Heart right ventricle (tissue), 16 donors: ENCODE data around the gene SCAMP1. TPM values are rescaled to one million over a fixed set of nuclear protein-coding genes. Genes with fewer than 3 reads are reported as not detected.

Source experiments
- ATAC-seq, 8 donors: fragments of 200-7000 bp; cut with Tn5 transposase; one replicate each; pipeline ENCODE4 v1.9.1; 2020; ENCODE audit warnings: mild to moderate bottlenecking in 8 of 8, moderate library complexity in 8 of 8, moderate number of reproducible peaks in 1 of 8
- DNase-seq, 2 donors: peaks; one replicate each; pipeline ENCODE4 v3.0.0-alpha.2; 2020
- H3K27ac ChIP-seq, 10 donors: fragments of 200-600 bp; sonication (generic) in 2 of 10; one replicate each; pipeline versions ENCODE4 v1.5.0 to v1.8.0; 2020 to 2022; ENCODE audit warnings: mild to moderate bottlenecking in 3 of 10
- H3K27me3 ChIP-seq, 7 donors: fragments of 200-600 bp; one replicate each; pipeline ENCODE4 v1.8.0; 2021 to 2022; ENCODE audit warnings: mild to moderate bottlenecking in 2 of 7
- H3K36me3 ChIP-seq, 9 donors: fragments of 200-600 bp; sonication (generic) in 1 of 9; one replicate each; pipeline versions ENCODE4 v1.5.0 to v1.8.0; 2020 to 2022; ENCODE audit warnings: mild to moderate bottlenecking in 2 of 9
- H3K4me1 ChIP-seq, 9 donors: fragments of 200-600 bp; sonication (generic) in 1 of 9; one replicate each; pipeline versions ENCODE4 v1.5.0 to v1.8.0; 2020 to 2022; ENCODE audit warnings: mild to moderate bottlenecking in 4 of 9
- H3K4me3 ChIP-seq, 10 donors: fragments of 200-600 bp; sonication (generic) in 2 of 10; one replicate each; pipeline versions ENCODE4 v1.5.0 to v1.8.0; 2020 to 2022; ENCODE audit warnings: mild to moderate bottlenecking in 7 of 10, moderate library complexity in 2 of 10
- H3K9me3 ChIP-seq, 11 donors: fragments of 200-600 bp in 10 of 11; sonication (generic) in 2 of 11; one replicate each; pipeline versions ENCODE4 v1.5.0 to v1.8.0; 2013 to 2022; ENCODE audit warnings: mild to moderate bottlenecking in 2 of 11, control low read depth in 1 of 11, moderate library complexity in 1 of 11
- WGBS, 2 donors: extraction: QIAGEN DNeasy Blood & Tissue Kit; methylation state at CpG; one replicate each; pipeline ENCODE4 v1.1.7; 2013; ENCODE audit warnings: inconsistent platforms in 1 of 2; 5-methylcytosine and 5-hydroxymethylcytosine counted together
- intact Hi-C, 10 donors: fragments of 100-400 bp; cut with DNase I; formaldehyde crosslinking; loops; one replicate each; pipeline versions ENCODE4 v1.11.1 to v1.14.2; 2022
- polyA plus RNA-seq, 2 donors: library from polyadenylated mRNA; stranded (reverse); fragments of 200-250 nt; gene quantifications; one replicate each; pipeline ENCODE4 v1.2.3, GENCODE V29; 2013
- total RNA-seq, 10 donors: library from RNA; stranded (reverse); fragmentation: NEBNext Ultra II Directional in 3 of 10; extraction: Animal tissue kit (Norgen Biotek cat#: 25700) in 3 of 10; gene quantifications; one replicate each; pipeline versions ENCODE4 v1.2.1 to v1.2.4, GENCODE V29; 2021 to 2023
- TF ChIP-seq, protein P1 (sequence below), 9 donors: fragments of 200-600 bp; sonication (generic) in 2 of 9; IDR thresholded peaks; one replicate each; pipeline versions ENCODE4 v1.5.0 to v1.8.0; 2021 to 2022; ENCODE audit warnings: antibody characterized with exemption in 9 of 9, mild to moderate bottlenecking in 5 of 9, moderate library complexity in 1 of 9
- donor health status: Arrhythmogenic right ventricular cardiomyopathy.
- donor health status: ischemic (EF 13 %, LVEDD 7.1; RV severe dilation, severe dysfunction).
- donor health status: healthy with polysubstance abuse.
- donor health status: DM: no; HTN: yes; CAD: no.
- donor health status: DM: no; HTN: no; CAD: no.
- donor health status: ischemic (EF 25% LVEDD 6.9; RV normal size, moderate dysfunction).
- donor health status: ischemic (EF 25% LVEDD 5.7; RV mildly dilated, moderate dysfunction).
- donor health status: healthy.
- donor health status: DM: yes; HTN: yes; CAD: no.
- donor health status: Ischemic cardiomyopathy.
- donor health status: ischemic (EF 35%, LVEDD 5.7; RV mildly dilated, moderate dysfunction).
- donor health status: nonischemic (EF 11% LVEDD 7.7; RV severe dilation, severe dysfunction).
- donor health status: DM: yes; HTN: yes; CAD: no.
- donor health status: PGD.
- donor health status: ischemic (EF 29% LVEDD 5.4; RV normal size, mild dysfunction).
- donor health status: nonischemic (EF 23%, LVEDD 6.1; RV moderate dilation, normal function).

The SCAMP1 gene
- total and polyA plus RNA-seq, 12 donors: 7.9 to 40.4 (median 33.1) TPM

DNA sequence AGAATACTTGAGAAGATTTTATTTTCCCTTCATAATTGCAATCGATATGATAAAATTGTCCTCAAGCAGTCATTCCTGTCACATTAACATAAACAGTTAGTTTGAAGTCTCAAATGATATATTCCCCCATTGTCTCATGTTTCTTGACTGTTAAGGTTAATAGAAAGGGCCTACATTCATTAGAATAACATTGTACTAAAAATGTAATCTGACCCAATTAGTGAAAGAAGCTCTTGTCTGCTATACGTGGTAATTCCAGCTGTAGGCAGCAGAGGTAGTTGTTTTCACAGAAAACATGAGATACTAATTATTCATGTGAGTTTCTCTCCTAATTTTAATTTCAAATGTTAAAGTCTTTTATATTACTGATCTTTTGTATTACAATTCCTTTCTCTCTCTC is 40.0 kb upstream of the SCAMP1 start:
- H3K36me3 ChIP-seq: no peaks in the 10 kb centered on the region
- H3K27me3 ChIP-seq: no peaks in the 10 kb centered on the region
- no peaks in the 10 kb centered on the region for H3K9me3 ChIP-seq
- H3K4me3 ChIP-seq: no peak overlapping the region
- WGBS, 2 donors: 46 to 48% methylated on average over 2 of the region's 2 CpGs
- intact Hi-C loops: loop anchor here in 8 of 10 donors (2.0 to 10.0 kb wide), 7 partner anchors 148 to 647 kb away; no protein-coding TSS in a partner anchor
- H3K27ac ChIP-seq: no peak overlapping the region
- DNase-seq (no peak), ATAC-seq (no peak)
- TF ChIP-seq, protein P1, sequence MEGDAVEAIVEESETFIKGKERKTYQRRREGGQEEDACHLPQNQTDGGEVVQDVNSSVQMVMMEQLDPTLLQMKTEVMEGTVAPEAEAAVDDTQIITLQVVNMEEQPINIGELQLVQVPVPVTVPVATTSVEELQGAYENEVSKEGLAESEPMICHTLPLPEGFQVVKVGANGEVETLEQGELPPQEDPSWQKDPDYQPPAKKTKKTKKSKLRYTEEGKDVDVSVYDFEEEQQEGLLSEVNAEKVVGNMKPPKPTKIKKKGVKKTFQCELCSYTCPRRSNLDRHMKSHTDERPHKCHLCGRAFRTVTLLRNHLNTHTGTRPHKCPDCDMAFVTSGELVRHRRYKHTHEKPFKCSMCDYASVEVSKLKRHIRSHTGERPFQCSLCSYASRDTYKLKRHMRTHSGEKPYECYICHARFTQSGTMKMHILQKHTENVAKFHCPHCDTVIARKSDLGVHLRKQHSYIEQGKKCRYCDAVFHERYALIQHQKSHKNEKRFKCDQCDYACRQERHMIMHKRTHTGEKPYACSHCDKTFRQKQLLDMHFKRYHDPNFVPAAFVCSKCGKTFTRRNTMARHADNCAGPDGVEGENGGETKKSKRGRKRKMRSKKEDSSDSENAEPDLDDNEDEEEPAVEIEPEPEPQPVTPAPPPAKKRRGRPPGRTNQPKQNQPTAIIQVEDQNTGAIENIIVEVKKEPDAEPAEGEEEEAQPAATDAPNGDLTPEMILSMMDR (IDR thresholded peaks at IDR 0.05): peak in 8 of 9 donors; percentile 15 to 72 (median 64)
- no peaks in the 10 kb centered on the region for H3K4me1 ChIP-seq

- Histone ChIP-seq H3K4me1 (no peaks in the 10 kb centered on the region), H3K4me3 (no peak overlapping the region), H3K9me3 (no peaks in the 10 kb centered on the region), H3K27ac (no peak overlapping the region), H3K27me3 (no peaks in the 10 kb centered on the region), H3K36me3 (no peaks in the 10 kb centered on the region)
- intact Hi-C loops: loop anchor here in 8 of 10 donors (5.0 to 10.0 kb wide), 6 partner anchors 202 to 644 kb away; no protein-coding TSS in a partner anchor
- DNase-seq (no peak), ATAC-seq (no peak)
- TF ChIP-seq, protein P1 (IDR thresholded peaks at IDR 0.05): no peak
Measured at GRCh38 chr5:78323241-78323640, 37.2 kb upstream of the SCAMP1 start.

- ATAC-seq (no peak), DNase-seq (no peak)
- TF ChIP-seq, protein P1 (IDR thresholded peaks at IDR 0.05): no peak
- H3K4me1 ChIP-seq: no peaks in the 10 kb centered on the region
- no peak overlapping the region for H3K27ac ChIP-seq
- H3K4me3 ChIP-seq: no peak overlapping the region
- H3K9me3 ChIP-seq: no peaks in the 10 kb centered on the region
- H3K27me3 ChIP-seq: no peaks in the 10 kb centered on the region
- no peaks in the 10 kb centered on the region for H3K36me3 ChIP-seq
- WGBS, 2 donors: 92 to 96% methylated on average over 3 of the region's 3 CpGs
- intact Hi-C loops: loop anchor here in 5 of 10 donors (10.0 kb wide), 3 partner anchors 198 to 638 kb away; no protein-coding TSS in a partner anchor
Measured at GRCh38 chr5:78326930-78327329, 33.5 kb upstream of the SCAMP1 start.

DNA sequence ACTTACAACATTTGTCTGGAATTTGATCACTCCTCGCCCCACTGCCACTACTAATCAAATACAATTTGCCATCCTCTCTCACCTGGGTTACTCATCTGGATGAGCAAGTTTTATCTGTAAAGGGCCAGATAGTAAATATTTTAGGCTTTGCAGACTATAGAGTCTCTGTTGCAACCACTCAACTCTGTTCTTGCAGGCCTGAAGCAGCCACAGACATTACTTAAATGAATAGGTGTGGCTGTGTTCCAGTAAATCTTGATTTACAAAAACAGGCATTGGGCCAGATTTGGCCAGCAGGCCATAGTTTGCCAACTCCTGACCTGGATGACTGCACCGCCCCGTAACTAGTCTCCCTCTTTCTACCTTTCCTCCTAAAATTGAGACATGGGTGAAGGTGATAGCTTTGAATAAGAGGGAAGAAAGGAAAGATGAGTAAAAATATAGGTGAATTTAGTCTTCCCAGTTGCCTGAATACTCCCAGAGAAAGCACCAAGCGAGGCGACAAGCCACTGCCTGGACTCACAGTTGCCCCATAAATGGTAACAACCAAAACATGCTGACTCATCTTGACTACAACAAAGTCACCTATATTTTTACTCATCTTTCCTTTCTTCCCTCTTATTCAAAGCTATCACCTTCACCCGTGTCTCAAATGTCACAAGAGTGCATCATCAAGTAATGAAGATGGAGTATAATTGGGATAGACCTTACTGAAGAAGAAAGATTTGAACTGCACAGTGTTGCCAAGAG is 32.5 kb upstream of the SCAMP1 start:
- ATAC-seq (no peak), DNase-seq (no peak)
- Histone ChIP-seq H3K4me1 (no peaks in the 10 kb centered on the region), H3K27me3 (no peaks in the 10 kb centered on the region), H3K9me3 (no peaks in the 10 kb centered on the region), H3K4me3 (no peak overlapping the region), H3K27ac (no peak overlapping the region), H3K36me3 (no peaks in the 10 kb centered on the region)
- TF ChIP-seq, protein P1 (IDR thresholded peaks at IDR 0.05): no peak
- intact Hi-C loops: loop anchor here in 5 of 10 donors (10.0 kb wide), 3 partner anchors 197 to 637 kb away; no protein-coding TSS in a partner anchor
- 87% methylated on average over 6 of the region's 6 CpGs for WGBS, 2 donors
